NCI-H510A treated with DMSO at 0.1 percent for 48 hours (cell line): Measurements from ENCODE around the gene SLC37A1.
A peak's percentile ranks its signal among the peaks of the same experiment; 100 is the strongest.

Experiments
- DNase-seq: peaks from one replicate; lab custom pipeline; 2025; lab: John Stamatoyannopoulos, UW

Gene SLC37A1

GRCh38 chr21:42527489-42528158, 14.0 kb downstream of the SLC37A1 start:
- peak; percentile 17 for DNase-seq

DNA sequence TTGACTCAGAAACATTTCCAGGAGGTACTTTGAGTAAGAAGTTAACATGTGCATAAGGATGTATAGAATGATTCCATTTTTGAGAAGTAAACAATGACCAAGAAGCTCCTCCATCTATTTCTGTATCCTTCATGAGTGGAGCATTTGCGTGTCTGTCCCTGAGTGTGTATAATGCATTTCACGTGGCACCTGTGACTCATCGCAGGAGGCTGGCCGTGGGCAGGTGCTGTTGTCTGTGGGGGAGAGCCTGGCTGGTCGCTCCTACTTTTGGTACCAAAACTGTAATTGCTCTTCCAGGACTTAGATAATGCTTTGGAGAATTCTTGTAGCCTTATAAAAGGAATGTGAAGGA, 16.5 kb downstream of the SLC37A1 start:
- no peak for DNase-seq

- DNase-seq, result no peak
Measured at GRCh38 chr21:42531771-42532170, 18.1 kb downstream of the SLC37A1 start.

- peak; percentile 18 for DNase-seq
Measured at GRCh38 chr21:42532466-42533181, 19.0 kb downstream of the SLC37A1 start.

DNA sequence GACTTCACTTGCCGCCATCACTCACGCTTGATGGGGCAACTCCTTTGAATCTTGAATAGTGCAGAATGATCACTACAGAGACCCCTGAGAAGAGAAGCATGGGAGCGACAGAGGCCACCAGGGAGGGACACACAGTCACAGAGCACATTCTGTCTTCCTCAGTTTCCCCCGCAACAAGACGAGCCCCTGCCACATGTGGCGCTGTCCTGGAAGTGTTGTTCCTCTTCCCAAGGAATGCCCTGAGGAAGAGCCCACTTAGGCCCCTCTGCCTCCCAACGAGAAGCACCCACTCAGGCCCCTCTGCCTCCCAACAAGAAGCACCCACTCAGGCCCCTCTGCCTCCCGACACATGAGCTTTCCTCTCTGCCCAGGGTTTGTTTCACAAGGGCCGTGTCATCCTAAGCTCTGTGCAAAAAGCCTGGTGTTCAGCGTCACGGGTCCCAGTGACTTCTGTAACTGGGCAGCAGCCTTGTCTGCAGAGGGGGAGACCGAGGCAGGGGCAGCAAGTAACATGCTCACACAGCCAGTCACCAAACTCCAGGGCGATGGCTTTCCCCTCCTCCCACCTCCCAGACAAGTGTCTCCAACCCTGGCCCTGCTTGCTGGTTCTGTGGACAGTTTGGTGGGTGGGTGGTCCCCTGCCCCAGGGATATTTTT, 19.8 kb downstream of the SLC37A1 start:
- no peak for DNase-seq

- no peak for DNase-seq
Measured at GRCh38 chr21:42533963-42534355, 20.3 kb downstream of the SLC37A1 start.

DNA sequence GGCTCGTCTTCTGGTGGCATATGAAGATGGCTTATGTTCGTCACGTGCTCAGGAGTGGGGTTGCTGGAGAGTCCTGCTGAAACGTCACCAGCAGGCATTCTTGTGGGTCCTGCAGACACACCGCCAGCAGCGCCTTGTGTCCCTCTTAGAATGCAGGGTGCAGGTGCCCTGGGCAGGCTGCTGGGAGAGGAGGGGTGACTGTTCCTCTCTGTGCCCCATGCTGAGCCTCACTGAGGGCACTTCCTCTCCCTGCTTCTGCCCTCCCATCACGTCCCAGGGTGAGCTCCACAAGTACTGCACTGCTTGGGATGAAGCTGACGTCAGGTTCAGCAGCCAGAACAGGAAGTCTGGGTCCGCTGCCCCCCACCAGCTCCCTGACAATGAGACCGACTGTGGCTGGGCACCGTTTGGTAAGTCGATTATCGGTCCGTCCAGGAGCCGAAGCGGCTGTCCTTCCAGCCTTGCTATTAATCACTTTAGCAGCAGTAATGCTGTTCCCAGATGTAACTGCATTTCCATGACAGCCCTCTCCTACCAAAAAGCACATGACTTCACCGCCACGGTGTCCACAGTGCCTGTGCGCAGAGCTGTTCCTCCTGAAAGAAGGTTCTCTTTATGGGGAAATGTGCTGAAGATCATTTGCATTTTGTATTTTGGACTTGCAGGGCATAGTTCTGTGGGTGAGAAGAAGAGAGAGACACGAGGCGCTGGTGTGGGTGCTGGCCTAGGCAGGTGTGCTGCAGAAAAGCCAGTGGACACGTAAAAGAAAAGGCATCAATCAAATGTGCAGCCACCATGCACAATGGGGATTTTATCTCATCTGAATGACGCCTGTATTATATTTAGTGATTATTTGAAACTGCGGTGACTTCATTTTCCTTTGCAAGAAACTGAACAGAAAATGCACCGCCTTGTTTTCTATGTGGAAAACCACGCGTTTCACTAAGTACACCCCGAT, 21.0 kb downstream of the SLC37A1 start:
- DNase-seq, result peak; percentile 37

DNA sequence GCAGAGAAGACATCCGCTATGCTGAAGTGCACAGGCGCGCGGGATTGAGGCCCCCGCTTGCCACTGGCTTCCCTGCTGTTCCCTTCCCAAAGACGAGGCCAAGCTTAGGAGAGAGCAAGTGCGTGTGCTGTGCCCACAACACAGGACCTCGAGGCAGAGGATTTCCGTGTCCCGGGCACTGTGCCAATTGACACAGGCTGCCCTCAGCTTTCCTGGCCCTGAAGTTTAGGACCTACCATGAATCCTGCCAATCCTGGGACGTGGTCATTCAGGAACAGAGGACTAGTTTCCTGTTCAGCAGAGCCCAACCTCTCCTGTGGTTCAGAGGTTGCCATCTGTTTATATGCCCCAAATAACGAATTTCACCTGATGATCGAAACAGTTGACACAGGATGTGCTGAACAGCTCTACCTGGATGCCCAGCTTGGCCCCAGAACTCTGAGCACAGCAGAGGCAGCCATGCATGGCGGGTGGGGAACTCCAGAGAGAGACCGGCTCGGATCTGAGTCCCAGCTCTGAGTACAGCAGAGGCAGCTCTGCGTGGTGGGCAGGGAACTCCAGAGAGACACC, 22.0 kb downstream of the SLC37A1 start:
- no peak for DNase-seq

DNA sequence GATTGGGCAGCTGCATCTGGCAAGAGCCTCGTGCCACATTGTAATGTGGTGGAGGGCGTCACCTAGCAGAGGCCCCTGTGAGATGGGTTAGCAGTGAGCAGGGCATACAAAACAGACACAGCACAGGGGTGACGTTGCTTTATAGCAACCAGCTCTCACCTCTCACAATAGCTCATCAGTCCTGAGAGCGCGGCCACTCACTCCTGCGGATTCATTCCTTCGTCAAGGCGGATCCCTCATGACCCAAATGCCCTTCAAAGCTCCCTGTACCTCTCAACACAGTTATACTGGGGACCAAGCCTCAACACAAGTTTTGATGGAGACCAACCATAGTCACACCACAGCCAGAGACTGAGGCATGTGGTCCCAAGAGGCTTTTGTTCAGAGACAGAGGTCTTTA, 22.9 kb downstream of the SLC37A1 start:
- no peak for DNase-seq

DNA sequence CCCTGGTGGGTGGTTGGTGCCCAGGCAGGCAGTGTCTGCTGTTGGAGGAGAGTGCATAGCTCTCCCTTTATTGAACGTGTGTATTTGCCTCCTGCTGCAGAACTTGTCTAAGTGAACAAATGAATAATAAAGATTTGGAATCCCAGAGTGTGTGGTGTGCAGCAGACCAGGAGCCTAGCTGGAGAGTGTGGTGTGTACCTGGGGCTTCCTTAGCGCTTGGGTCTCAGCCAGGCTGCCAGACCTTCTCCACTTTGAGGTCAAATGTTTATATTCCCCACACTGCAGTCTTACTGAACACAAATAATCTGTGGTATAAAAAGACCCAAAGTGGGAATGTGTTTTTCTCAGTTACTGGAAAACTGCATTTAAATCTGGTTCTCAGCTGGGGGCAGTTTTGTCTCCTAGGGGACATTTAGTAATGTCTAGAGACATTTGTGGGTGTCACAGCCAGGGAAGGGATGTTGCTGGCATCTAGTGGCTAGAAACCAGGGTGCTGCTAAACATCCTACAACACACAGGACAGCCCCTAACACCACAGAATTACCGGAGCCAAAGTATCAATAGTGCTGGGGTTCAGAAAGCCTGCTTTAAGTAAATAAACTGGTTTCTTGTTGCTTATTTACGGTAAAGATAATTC, 23.6 kb downstream of the SLC37A1 start:
- no peak for DNase-seq

DNA sequence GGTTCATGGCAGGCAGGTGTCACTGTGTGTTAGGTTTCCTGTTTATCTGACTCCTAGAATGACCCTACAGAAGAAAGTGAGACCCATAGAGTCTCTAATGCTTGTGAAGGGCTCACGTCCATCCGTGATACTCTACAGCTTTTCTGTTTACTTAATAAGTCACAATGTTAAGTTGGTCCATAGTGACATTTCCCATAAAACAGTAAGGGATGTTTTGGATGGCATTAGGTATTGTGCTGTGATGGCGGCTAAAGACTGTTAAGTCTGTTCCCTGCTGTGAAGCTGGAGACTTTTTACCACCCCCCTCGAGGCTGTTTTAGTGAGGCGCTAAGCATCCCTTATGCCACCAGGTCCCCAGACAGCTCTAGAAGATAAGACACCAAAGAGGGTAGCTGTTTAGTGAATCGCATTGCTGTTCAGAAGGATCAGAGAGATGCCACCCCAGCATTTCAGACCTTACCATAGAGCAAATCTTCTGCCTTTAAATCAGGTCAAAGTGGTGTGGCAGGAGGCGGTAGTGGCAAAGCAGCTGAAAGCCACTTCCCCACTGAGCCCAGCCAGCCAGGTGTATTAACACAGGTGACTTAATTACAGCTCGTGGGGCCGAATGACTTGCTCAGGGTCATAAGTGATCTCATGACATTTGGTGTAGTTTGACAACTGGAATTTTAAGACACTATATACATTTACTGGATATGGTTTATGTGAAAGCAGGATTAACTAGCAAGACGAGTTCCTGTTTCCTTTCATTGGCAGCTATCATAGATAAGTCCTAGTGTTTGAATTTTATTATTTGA, 25.0 kb downstream of the SLC37A1 start:
- peak; percentile 86 for DNase-seq

DNA sequence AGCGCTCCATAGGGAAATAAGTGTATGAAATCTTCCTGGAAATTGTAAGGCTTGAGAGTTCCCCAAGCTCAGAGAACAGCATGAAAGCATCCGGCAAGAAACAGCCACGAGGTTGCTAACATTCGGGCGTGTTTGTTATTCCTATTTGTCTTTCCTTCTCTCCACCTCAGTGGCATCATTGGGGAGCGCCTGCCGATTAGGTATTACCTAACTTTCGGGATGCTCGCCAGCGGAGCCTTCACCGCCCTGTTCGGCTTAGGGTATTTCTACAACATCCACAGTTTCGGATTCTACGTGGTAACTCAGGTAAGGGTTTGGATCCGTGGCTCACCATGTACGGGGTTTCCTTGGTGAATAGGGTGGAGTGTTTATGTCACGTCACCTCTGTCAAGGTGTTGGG, 25.7 kb downstream of the SLC37A1 start:
- DNase-seq, result no peak

GRCh38 chr21:42539931-42540343, 26.3 kb downstream of the SLC37A1 start:
- no peak for DNase-seq

GRCh38 chr21:42540396-42540795, 26.7 kb downstream of the SLC37A1 start:
- no peak for DNase-seq

GRCh38 chr21:42541174-42541573, 27.5 kb downstream of the SLC37A1 start:
- no peak for DNase-seq

- DNase-seq, result no peak
Measured at GRCh38 chr21:42541618-42542017, 28.0 kb downstream of the SLC37A1 start.

DNA sequence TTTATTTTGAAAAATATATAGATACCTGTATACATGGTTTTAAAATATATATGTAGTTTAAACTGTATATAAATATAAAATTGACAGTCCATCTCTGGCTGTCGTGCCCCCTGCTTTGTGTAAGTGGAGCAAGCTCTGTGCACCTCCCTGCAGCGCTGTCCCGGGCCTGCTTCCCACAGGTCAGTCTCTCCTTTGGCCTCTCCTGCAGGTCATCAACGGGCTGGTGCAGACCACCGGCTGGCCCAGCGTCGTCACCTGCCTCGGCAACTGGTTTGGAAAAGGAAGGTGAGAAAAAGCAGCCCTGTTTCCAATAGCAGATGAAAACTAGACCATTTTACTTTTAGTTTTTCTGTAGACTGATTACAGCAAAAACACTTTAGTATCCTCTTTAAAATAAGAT, 28.5 kb downstream of the SLC37A1 start:
- no peak for DNase-seq

DNA sequence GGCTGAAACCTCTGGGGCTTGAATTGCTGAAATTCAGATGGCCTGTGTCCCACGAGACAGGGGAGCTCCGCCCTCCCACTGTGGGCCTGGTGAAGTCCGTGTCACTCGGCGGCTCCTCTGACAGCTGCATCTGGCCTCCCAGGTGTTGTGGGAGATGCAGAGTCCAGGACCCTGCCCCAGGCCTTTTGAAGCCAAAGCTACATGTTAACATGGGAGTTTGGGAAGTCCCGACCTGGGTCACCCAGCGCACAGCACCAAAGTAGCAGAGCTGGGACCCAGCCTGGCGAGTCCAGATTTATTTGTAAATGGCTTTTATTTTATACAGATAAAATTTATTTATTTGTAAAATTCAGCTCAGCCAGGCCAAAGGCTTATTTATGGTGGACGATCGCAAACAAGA, 28.9 kb downstream of the SLC37A1 start:
- no peak for DNase-seq

GRCh38 chr21:42543106-42543847, 29.6 kb downstream of the SLC37A1 start:
- DNase-seq, result no peak

DNA sequence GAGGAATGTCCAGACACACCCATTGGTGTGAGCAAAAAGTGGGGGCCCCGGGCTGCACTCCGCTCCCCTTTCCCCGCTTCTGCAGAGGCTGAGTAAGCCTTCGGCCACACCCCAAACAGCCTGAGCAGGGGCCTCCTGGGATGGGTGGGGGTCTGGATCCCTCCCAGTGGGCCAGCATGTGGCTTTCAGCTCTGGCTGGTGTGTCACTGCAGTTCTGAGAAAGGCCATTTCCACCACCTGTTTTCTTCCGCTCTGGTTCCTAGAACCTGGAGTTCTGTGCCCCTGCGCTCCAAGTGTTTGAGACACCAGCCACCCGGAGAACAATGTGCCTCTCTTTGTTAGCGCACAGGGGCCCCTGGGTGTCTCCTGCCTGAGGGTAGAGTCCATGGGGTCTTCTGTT, 30.9 kb downstream of the SLC37A1 start:
- no peak for DNase-seq
